Neural cell (in vitro differentiated cells): Measurements from ENCODE around the gene SAP30L.

ENCODE experiments used
- CTCF ChIP-seq: fragments of 450-650 bp; IDR thresholded peaks from 2 replicates; pipeline ENCODE4 v1.5.1; 2014; ENCODE audit warnings: antibody characterized with exemption, mild to moderate bottlenecking, moderate library complexity; ENCODE audit not compliant: poor library complexity, severe bottlenecking
- EP300 ChIP-seq: fragments of 450-650 bp; conservative IDR thresholded peaks from 2 replicates; pipeline ENCODE4 v1.6.1; 2014; ENCODE audit warnings: antibody characterized with exemption, mild to moderate bottlenecking, moderate library complexity; ENCODE audit not compliant: poor library complexity, severe bottlenecking
- EZH2 ChIP-seq: fragments of 200-600, 300-800 bp; shearing (Covaris generic), sonication (generic); IDR thresholded peaks from 2 replicates; pipeline ENCODE4 v1.6.1; 2014; ENCODE audit warnings: antibody characterized with exemption, low read length, borderline replicate concordance, mild to moderate bottlenecking; ENCODE audit not compliant: insufficient read depth, poor library complexity, severe bottlenecking
- MXI1 ChIP-seq: fragments of 450-650 bp; conservative IDR thresholded peaks from 2 replicates; pipeline ENCODE4 v1.6.1; 2014; ENCODE audit warnings: antibody characterized with exemption, mild to moderate bottlenecking; ENCODE audit not compliant: poor library complexity, severe bottlenecking
- POLR2AphosphoS5 ChIP-seq: IDR thresholded peaks from 2 replicates; pipeline ENCODE4 v1.6.1; 2012
- REST ChIP-seq: IDR thresholded peaks from 2 replicates; pipeline ENCODE4 v1.6.1; 2012; ENCODE audit warnings: borderline replicate concordance
- SMC3 ChIP-seq: fragments of 450-650 bp; conservative IDR thresholded peaks from 2 replicates; pipeline ENCODE4 v1.6.1; 2014; ENCODE audit warnings: antibody characterized with exemption, mild to moderate bottlenecking, moderate library complexity; ENCODE audit not compliant: poor library complexity
- TAF1 ChIP-seq: IDR thresholded peaks from 2 replicates; pipeline ENCODE4 v1.6.1; 2012; ENCODE audit warnings: low read depth

GRCh38 chr5:154406826-154407225, 39.0 kb upstream of the SAP30L start:
- TF ChIP-seq CTCF (no peak), POLR2AphosphoS5 (no peak), MXI1 (no peak), TAF1 (no peak), REST (no peak), EP300 (no peak), SMC3 (no peak), EZH2 (no peak)
